MCF 10A (cell line): Measurements from ENCODE around the gene GLYATL3. TPM values are rescaled to one million over a fixed set of nuclear protein-coding genes. Genes with fewer than 3 reads are reported as not detected.

Experiments
- BruUV-seq: library from RNA; stranded (reverse); fragments of 400-500 nt; replicated peaks from 2 replicates; lab custom pipeline; 2021; lab: Mats Ljungman, UMichigan
- CTCF ChIA-PET: fragments of 300-600 bp; sonication (Branson Sonifier 250); formaldehyde crosslinking; extraction: SDS; loops from one replicate; lab custom pipeline; 2021; ENCODE audit warnings: antibody characterized with exemption, inconsistent platforms; lab: Yijun Ruan, JAX
- POLR2A ChIA-PET: fragments of 300-600, 350-650 bp; sonication (Branson Sonifier 250); formaldehyde crosslinking; extraction: SDS; loops from one replicate; lab custom pipeline; 2020; ENCODE audit warnings: antibody characterized with exemption, inconsistent platforms; lab: Yijun Ruan, JAX
- DNase-seq: peaks from one replicate; pipeline ENCODE4 v3.0.0-alpha.2; 2018; ENCODE audit not compliant: unreplicated experiment
- H3K27ac Mint-ChIP-seq: one replicate; pipeline ENCODE4 v1.8.0; 2022; ENCODE audit warnings: mild to moderate bottlenecking, low read depth, mixed read lengths; ENCODE audit not compliant: unreplicated experiment
- H3K27me3 Mint-ChIP-seq: one replicate; pipeline ENCODE4 v1.8.0; 2022; ENCODE audit warnings: mixed read lengths; ENCODE audit not compliant: insufficient read depth, unreplicated experiment
- H3K36me3 Mint-ChIP-seq: one replicate; pipeline ENCODE4 v1.8.0; 2022; ENCODE audit warnings: mild to moderate bottlenecking, moderate library complexity, mixed read lengths; ENCODE audit not compliant: insufficient read depth, unreplicated experiment
- H3K4me1 Mint-ChIP-seq: one replicate; pipeline ENCODE4 v1.8.0; 2022; ENCODE audit warnings: mixed read lengths; ENCODE audit not compliant: insufficient read depth, unreplicated experiment
- H3K4me3 Mint-ChIP-seq: one replicate; pipeline ENCODE4 v1.8.0; 2022; ENCODE audit warnings: mild to moderate bottlenecking, moderate library complexity, mixed read lengths; ENCODE audit not compliant: unreplicated experiment
- H3K9me3 Mint-ChIP-seq: one replicate; pipeline ENCODE4 v1.8.0; 2022; ENCODE audit warnings: mixed read lengths; ENCODE audit not compliant: unreplicated experiment
- CTCF ChIP-seq: fragments of 200-600 bp; IDR thresholded peaks from one replicate; pipeline ENCODE4 v1.8.0; 2022; ENCODE audit warnings: antibody characterized with exemption, mild to moderate bottlenecking; ENCODE audit not compliant: unreplicated experiment
- intact Hi-C: fragments of 100-400 bp; cut with micrococcal nuclease; formaldehyde crosslinking; loops from 2 replicates; pipeline ENCODE4 v1.14.1; 2022
- total RNA-seq: library from RNA; stranded (reverse); gene quantifications from 2 replicates; pipeline ENCODE4 v1.2.3, GENCODE V29; 2022

Gene GLYATL3
- total RNA-seq, 1 experiment from 2014 or later, result not detected

- H3K4me1 Mint-ChIP-seq, result peaks cover 36% of the 10 kb centered on the region
- peak overlapping the region; percentile 66 for H3K27ac Mint-ChIP-seq
- H3K36me3 Mint-ChIP-seq, result peaks cover 17% of the 10 kb centered on the region
- POLR2A ChIA-PET, result interaction anchor here (0.6 to 1.4 kb wide), 4 partner anchors 13 to 361 kb away, joined by 3 to 8 read pairs (median 4); no protein-coding TSS in a partner anchor
- CTCF ChIA-PET, result no interaction called here
- DNase-seq, result peak; percentile 27
- BruUV-seq, result no TSS peak
- intact Hi-C loops, result loop anchor here (1.0 kb wide), 1 partner anchor 15 kb away; no protein-coding TSS in a partner anchor
- H3K9me3 Mint-ChIP-seq, result no peaks in the 10 kb centered on the region
- H3K4me3 Mint-ChIP-seq, result peak overlapping the region; percentile 8
- no peaks in the 10 kb centered on the region for H3K27me3 Mint-ChIP-seq
- no peak for TF ChIP-seq CTCF
Observed at GRCh38 chr6:49555951-49556350, 56.2 kb downstream of the GLYATL3 start.

GRCh38 chr6:49556429-49556837, 56.7 kb downstream of the GLYATL3 start:
- TF ChIP-seq CTCF, result no peak
- POLR2A ChIA-PET, result interaction anchor here (0.6 to 1.4 kb wide), 5 partner anchors 13 to 360 kb away, joined by 3 to 8 read pairs (median 3); no protein-coding TSS in a partner anchor
- Mint-ChIP-seq H3K4me3 (peak overlapping the region; percentile 8), H3K36me3 (peaks cover 17% of the 10 kb centered on the region), H3K4me1 (peaks cover 36% of the 10 kb centered on the region), H3K27ac (peak overlapping the region; percentile 66), H3K27me3 (no peaks in the 10 kb centered on the region), H3K9me3 (no peaks in the 10 kb centered on the region)
- CTCF ChIA-PET, result no interaction called here
- peak; percentile 95 for DNase-seq
- no TSS peak for BruUV-seq
- intact Hi-C loops, result loop anchor here (1.0 kb wide), 1 partner anchor 15 kb away; no protein-coding TSS in a partner anchor

GRCh38 chr6:49557177-49557576, 57.5 kb downstream of the GLYATL3 start:
- no peak for DNase-seq
- POLR2A ChIA-PET, result interaction anchor here (0.6 to 1.9 kb wide), 5 partner anchors 11 to 49 kb away, joined by 3 to 12 read pairs (median 4); no protein-coding TSS in a partner anchor
- intact Hi-C loops, result no loop called here
- peaks cover 17% of the 10 kb centered on the region for H3K36me3 Mint-ChIP-seq
- H3K4me1 Mint-ChIP-seq, result peaks cover 30% of the 10 kb centered on the region
- TF ChIP-seq CTCF, result no peak
- no TSS peak for BruUV-seq
- H3K27ac Mint-ChIP-seq, result no peak overlapping the region
- H3K27me3 Mint-ChIP-seq, result no peaks in the 10 kb centered on the region
- CTCF ChIA-PET, result interaction anchor here (0.7 to 1.2 kb wide), 8 partner anchors 10 to 1698 kb away, joined by 3 to 5 read pairs (median 4); no protein-coding TSS in a partner anchor
- H3K9me3 Mint-ChIP-seq, result no peaks in the 10 kb centered on the region
- H3K4me3 Mint-ChIP-seq, result no peak overlapping the region

- no peak overlapping the region for H3K27ac Mint-ChIP-seq
- POLR2A ChIA-PET, result interaction anchor here (0.7 to 1.9 kb wide), 3 partner anchors 12 to 48 kb away, joined by 3 to 12 read pairs (median 4); no protein-coding TSS in a partner anchor
- H3K4me1 Mint-ChIP-seq, result peaks cover 20% of the 10 kb centered on the region
- no peak for DNase-seq
- peaks cover 17% of the 10 kb centered on the region for H3K36me3 Mint-ChIP-seq
- no TSS peak for BruUV-seq
- H3K9me3 Mint-ChIP-seq, result no peaks in the 10 kb centered on the region
- H3K4me3 Mint-ChIP-seq, result no peak overlapping the region
- intact Hi-C loops, result no loop called here
- TF ChIP-seq CTCF, result no peak
- H3K27me3 Mint-ChIP-seq, result no peaks in the 10 kb centered on the region
- CTCF ChIA-PET, result interaction anchor here (0.7 to 2.9 kb wide), 3 partner anchors 26 to 108 kb away, joined by 3 to 19 read pairs (median 4); no protein-coding TSS in a partner anchor
Observed at GRCh38 chr6:49558238-49558637, 58.5 kb downstream of the GLYATL3 start.
